AG04449 (cell line): ENCODE data around the gene GULP1.

Experiments
- CTCF ChIA-PET: fragments of 350-600 bp; formaldehyde crosslinking; extraction: SDS; loops from one replicate; lab custom pipeline; 2021; ENCODE audit warnings: antibody characterized with exemption; lab: Yijun Ruan, JAX
- POLR2A ChIA-PET: fragments of 400-600, 350-600 bp; formaldehyde crosslinking; extraction: SDS; loops from one replicate; lab custom pipeline; 2020; ENCODE audit warnings: antibody characterized with exemption, inconsistent platforms; lab: Yijun Ruan, JAX
- DNase-seq: peaks from one replicate; pipeline ENCODE4 v3.0.0-alpha.2; 2010; ENCODE audit warnings: low read depth, low spot score
- H3K4me3 ChIP-seq: 2 replicates; pipeline ENCODE4 v1.5.1; 2011; ENCODE audit warnings: low read depth, mild to moderate bottlenecking, control low read depth, low read length
- TF ChIP-seq, protein P1 (sequence below): IDR thresholded peaks from one replicate; pipeline ENCODE4 v1.5.1; 2011; ENCODE audit warnings: mild to moderate bottlenecking, moderate library complexity, low read length, control low read depth, inconsistent platforms; ENCODE audit not compliant: insufficient read depth; ENCODE audit errors: missing control alignments

The GULP1 gene

GRCh38 chr2:188360485-188361263 lies 69.0 kb downstream of the GULP1 start:
- H3K4me3 ChIP-seq: no peak overlapping the region
- TF ChIP-seq, protein P1, sequence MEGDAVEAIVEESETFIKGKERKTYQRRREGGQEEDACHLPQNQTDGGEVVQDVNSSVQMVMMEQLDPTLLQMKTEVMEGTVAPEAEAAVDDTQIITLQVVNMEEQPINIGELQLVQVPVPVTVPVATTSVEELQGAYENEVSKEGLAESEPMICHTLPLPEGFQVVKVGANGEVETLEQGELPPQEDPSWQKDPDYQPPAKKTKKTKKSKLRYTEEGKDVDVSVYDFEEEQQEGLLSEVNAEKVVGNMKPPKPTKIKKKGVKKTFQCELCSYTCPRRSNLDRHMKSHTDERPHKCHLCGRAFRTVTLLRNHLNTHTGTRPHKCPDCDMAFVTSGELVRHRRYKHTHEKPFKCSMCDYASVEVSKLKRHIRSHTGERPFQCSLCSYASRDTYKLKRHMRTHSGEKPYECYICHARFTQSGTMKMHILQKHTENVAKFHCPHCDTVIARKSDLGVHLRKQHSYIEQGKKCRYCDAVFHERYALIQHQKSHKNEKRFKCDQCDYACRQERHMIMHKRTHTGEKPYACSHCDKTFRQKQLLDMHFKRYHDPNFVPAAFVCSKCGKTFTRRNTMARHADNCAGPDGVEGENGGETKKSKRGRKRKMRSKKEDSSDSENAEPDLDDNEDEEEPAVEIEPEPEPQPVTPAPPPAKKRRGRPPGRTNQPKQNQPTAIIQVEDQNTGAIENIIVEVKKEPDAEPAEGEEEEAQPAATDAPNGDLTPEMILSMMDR: no peak
- ChIA-PET CTCF (interaction anchor here (1.8 kb wide), 1 partner anchor 9 kb away, joined by 7 read pairs; no protein-coding TSS in a partner anchor), POLR2A (no interaction called here)
- no peak for DNase-seq

DNA sequence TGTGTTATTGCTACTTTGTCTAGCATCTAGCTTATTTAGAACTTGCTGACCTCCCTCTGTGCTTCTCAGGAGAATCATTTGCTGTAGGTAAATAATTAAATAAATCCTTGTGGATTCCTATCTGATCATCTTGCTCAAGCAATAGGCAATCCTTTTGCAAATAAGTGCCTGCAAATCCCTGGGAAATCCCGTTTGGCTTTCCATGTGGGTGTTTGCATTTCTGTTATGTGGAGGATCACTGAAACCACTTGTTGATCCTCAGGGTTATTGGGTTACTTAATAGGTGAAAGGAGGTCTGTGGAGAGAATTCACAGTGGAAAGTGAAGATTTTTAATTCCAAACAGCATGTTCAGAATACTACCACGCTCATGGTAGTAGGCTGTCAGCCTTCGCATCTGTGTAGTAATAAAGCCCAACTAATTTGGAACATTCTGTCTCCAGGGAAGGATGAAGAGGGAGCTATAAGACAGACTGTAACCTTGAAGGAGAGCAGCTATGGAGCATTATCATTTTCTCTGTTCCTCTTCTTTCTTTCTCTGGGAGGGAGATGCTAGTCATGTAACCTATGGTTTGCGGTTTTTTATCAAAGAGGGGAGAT lies 72.5 kb downstream of the GULP1 start:
- ChIA-PET CTCF (no interaction called here), POLR2A (no interaction called here)
- DNase-seq: no peak
- no peak overlapping the region for H3K4me3 ChIP-seq
- TF ChIP-seq, protein P1: no peak

DNA sequence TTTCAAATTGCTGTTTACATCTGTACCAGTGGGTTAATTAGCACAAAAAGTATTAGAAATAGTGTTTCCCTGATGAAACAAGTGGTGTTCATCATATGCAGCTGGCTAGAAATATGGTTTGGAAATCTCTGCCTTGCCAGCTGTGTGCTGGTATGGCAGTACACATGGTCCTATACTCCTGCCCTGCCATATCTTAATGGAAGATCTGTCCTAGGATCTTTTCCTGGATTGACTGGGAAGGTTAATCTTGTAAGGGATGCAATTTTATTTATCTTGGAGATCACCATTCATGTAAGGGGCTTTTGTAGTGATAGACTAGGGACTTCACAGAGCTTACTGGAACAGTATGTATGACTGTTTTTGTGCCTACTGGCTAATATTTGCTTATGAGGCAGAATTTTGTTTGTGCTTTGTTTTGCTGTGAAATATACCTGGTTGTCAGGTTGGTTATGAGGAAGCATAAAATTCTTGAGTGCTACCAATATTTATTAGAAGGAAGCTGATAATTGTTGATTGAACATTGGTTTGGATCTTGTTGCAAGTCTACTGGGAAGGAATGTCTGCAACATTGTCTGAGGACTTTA lies 73.5 kb downstream of the GULP1 start:
- TF ChIP-seq, protein P1: no peak
- POLR2A ChIA-PET: no interaction called here
- no peak overlapping the region for H3K4me3 ChIP-seq
- CTCF ChIA-PET: no interaction called here
- no peak for DNase-seq

- DNase-seq: no peak
- TF ChIP-seq, protein P1: no peak
- ChIA-PET CTCF (interaction anchor here (1.5 to 3.0 kb wide), 3 partner anchors 11 to 16 kb away, joined by 3 to 11 read pairs (median 4); no protein-coding TSS in a partner anchor), POLR2A (interaction anchor here (0.7 kb wide), 1 partner anchor 872 kb away, joined by 3 read pairs; no protein-coding TSS in a partner anchor)
- H3K4me3 ChIP-seq: no peak overlapping the region
These were observed 75.5 kb downstream of the GULP1 start for GRCh38 chr2:188367164-188367563.

DNA sequence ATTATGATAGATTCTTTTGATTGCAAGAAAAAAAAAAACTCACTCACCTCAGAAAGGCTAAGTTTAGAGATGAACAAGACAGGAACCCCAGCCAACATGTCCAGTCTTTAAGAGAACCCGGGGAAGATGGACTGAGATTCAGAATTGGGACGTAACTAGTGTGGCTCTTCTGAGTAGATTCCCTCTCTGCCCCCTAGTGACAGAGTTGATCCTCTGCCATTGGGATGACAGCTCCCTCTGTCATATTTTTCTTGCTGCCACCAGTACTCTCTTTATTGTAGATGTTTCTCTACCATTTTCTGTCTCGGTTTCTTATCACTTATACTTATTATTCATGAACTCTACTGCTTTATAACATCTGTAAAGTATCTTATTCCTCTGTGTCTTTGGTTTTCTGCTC lies 77.7 kb downstream of the GULP1 start:
- POLR2A ChIA-PET: no interaction called here
- DNase-seq: no peak
- CTCF ChIA-PET: interaction anchor here (0.5 to 4.6 kb wide), 16 partner anchors 9 to 355 kb away, joined by 3 to 24 read pairs (median 4); partner anchors contain the start of gene GULP1
- TF ChIP-seq, protein P1: peak; percentile 68
- H3K4me3 ChIP-seq: no peak overlapping the region
